Suppressor macrophage treated with lipopolysaccharide for 1 hour (primary cell): ENCODE data around the gene UQCRC1.

Experiments
- DNase-seq, 3 donors: peaks; one replicate each; pipeline ENCODE4 v3.0.0-alpha.2; 2020 to 2022

UQCRC1 gene

GRCh38 chr3:48633256-48633655 lies 23.8 kb upstream of the UQCRC1 start:
- DNase-seq, result no peak

- DNase-seq, result no peak
Measured at GRCh38 chr3:48631516-48632448, 22.3 kb upstream of the UQCRC1 start.

- DNase-seq, result no peak
Measured at GRCh38 chr3:48630833-48631232, 21.4 kb upstream of the UQCRC1 start.

GRCh38 chr3:48630407-48630806 lies 21.0 kb upstream of the UQCRC1 start:
- no peak for DNase-seq

GRCh38 chr3:48629894-48630293 lies 20.4 kb upstream of the UQCRC1 start:
- DNase-seq, result no peak

- DNase-seq, result no peak
Measured at GRCh38 chr3:48628277-48629017, 19.0 kb upstream of the UQCRC1 start.

- DNase-seq, result no peak
Measured at GRCh38 chr3:48625600-48625999, 16.2 kb upstream of the UQCRC1 start.

GRCh38 chr3:48624767-48625166 lies 15.3 kb upstream of the UQCRC1 start:
- no peak for DNase-seq

- DNase-seq, result no peak
Measured at GRCh38 chr3:48623851-48624547, 14.6 kb upstream of the UQCRC1 start.

GRCh38 chr3:48621461-48621869 lies 12.0 kb upstream of the UQCRC1 start, which contains the start of gene TMEM89:
Gene TMEM89, minus strand, starts transcription at chr3:48621769. Its CDS starts 13 bp downstream, at chr3:48621756.
- no peak for DNase-seq

- no peak for DNase-seq
Measured at GRCh38 chr3:48619541-48620524, 10.4 kb upstream of the UQCRC1 start.

- no peak for DNase-seq
Measured at GRCh38 chr3:48617559-48617958, 8.1 kb upstream of the UQCRC1 start.

GRCh38 chr3:48614044-48614443 lies 4.6 kb upstream of the UQCRC1 start:
- DNase-seq, result peak; percentile 79 to 96 (median 96)

- no peak for DNase-seq
Measured at GRCh38 chr3:48612309-48612708, 2.9 kb upstream of the UQCRC1 start.

GRCh38 chr3:48607519-48607918 lies 1.9 kb downstream of the UQCRC1 start:
- DNase-seq, result peak; percentile 49 to 75 (median 62)

GRCh38 chr3:48601622-48601994 lies 7.8 kb downstream of the UQCRC1 start:
- DNase-seq, result no peak

GRCh38 chr3:48600711-48601621 lies 8.5 kb downstream of the UQCRC1 start:
- no peak for DNase-seq

- no peak for DNase-seq
Measured at GRCh38 chr3:48599509-48600285, 9.7 kb downstream of the UQCRC1 start.

- no peak for DNase-seq
Measured at GRCh38 chr3:48599077-48599501, 10.4 kb downstream of the UQCRC1 start.
